Hepatocyte (in vitro differentiated cells): ENCODE data around the gene EFNA4.
"Not testable (repeated sequence)": the region's sequence is repeated elsewhere in the genome, so short reads cannot be mapped to it uniquely, and the experiment has no call there.

Experiments used
- EZH2 ChIP-seq: fragments of 200-600 bp; sonication (generic); IDR thresholded peaks from 2 replicates; pipeline ENCODE4 v1.6.1; 2016; ENCODE audit warnings: antibody characterized with exemption, mild to moderate bottlenecking, borderline replicate concordance
- EZH2phosphoT487 ChIP-seq: fragments of 200-600 bp; sonication (generic); IDR thresholded peaks from one replicate; pipeline ENCODE4 v1.6.1; 2018; ENCODE audit warnings: antibody characterized with exemption, mild to moderate bottlenecking, low read depth, moderate library complexity; ENCODE audit not compliant: unreplicated experiment, severe bottlenecking
- TF ChIP-seq, protein P1 (sequence below): fragments of 200-600 bp; sonication (generic); IDR thresholded peaks from 2 replicates; pipeline ENCODE4 v1.5.1; 2016; ENCODE audit warnings: antibody characterized with exemption, mild to moderate bottlenecking; ENCODE audit not compliant: poor library complexity

DNA sequence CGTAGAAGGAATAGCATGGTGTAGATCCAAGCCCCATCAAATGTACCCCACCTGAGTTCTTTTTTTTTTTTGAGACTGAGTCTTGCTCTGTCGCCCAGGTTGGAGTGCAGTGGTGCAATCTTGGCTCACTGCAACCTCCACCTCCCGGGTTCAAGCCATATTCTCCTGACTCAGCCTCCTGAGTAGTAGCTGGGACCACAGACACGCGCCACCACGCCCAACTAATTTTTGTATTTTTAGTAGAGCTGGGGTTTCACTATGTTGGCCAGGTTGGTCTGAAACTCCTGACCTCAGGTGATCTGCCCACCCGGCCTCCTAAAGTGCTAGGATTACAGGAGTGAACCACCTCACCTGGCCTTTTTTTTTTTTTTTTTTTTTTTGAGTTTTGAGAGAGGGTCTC, 54.5 kb downstream of the EFNA4 start:
- TF ChIP-seq, protein P1, sequence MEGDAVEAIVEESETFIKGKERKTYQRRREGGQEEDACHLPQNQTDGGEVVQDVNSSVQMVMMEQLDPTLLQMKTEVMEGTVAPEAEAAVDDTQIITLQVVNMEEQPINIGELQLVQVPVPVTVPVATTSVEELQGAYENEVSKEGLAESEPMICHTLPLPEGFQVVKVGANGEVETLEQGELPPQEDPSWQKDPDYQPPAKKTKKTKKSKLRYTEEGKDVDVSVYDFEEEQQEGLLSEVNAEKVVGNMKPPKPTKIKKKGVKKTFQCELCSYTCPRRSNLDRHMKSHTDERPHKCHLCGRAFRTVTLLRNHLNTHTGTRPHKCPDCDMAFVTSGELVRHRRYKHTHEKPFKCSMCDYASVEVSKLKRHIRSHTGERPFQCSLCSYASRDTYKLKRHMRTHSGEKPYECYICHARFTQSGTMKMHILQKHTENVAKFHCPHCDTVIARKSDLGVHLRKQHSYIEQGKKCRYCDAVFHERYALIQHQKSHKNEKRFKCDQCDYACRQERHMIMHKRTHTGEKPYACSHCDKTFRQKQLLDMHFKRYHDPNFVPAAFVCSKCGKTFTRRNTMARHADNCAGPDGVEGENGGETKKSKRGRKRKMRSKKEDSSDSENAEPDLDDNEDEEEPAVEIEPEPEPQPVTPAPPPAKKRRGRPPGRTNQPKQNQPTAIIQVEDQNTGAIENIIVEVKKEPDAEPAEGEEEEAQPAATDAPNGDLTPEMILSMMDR = not testable (repeated sequence)
- not testable (repeated sequence) for TF ChIP-seq EZH2, EZH2phosphoT487
